Mesenchymal stem cell (in vitro differentiated cells and primary cell): ENCODE measurements around the gene PDS5B.
"Not testable (repeated sequence)": the region's sequence is repeated elsewhere in the genome, so short reads cannot be mapped to it uniquely, and the experiment has no call there.

Source experiments
- DNase-seq: peaks from one replicate; pipeline ENCODE4 v3.0.0-alpha.2; 2013
- H2AFZ ChIP-seq: one replicate; pipeline ENCODE4 v1.6.1; 2013; ENCODE audit warnings: low read depth, mild to moderate bottlenecking, control low read depth, inconsistent platforms, low read length, moderate library complexity
- H2AK5ac ChIP-seq: 2 replicates; pipeline ENCODE4 v1.6.1; 2013; ENCODE audit warnings: low read length, moderate library complexity, mild to moderate bottlenecking, inconsistent platforms; ENCODE audit not compliant: severe bottlenecking
- H2BK120ac ChIP-seq: one replicate; pipeline ENCODE4 v1.6.1; 2013; ENCODE audit warnings: low read depth, mild to moderate bottlenecking, inconsistent platforms, low read length, moderate library complexity
- H2BK12ac ChIP-seq, 2 experiments: one replicate each; pipeline ENCODE4 v1.6.1; 2013; ENCODE audit warnings: inconsistent platforms in 2 of 2, low read length in 2 of 2, mild to moderate bottlenecking in 2 of 2, moderate library complexity in 2 of 2, control low read depth in 1 of 2
- H2BK15ac ChIP-seq: one replicate; pipeline ENCODE4 v1.6.1; 2013; ENCODE audit warnings: mild to moderate bottlenecking, low read depth, inconsistent platforms; ENCODE audit not compliant: poor library complexity, severe bottlenecking
- H2BK5ac ChIP-seq: 2 replicates; pipeline ENCODE4 v1.6.1; 2013; ENCODE audit warnings: low read depth, mild to moderate bottlenecking, low read length, control low read depth, inconsistent platforms; ENCODE audit not compliant: poor library complexity, severe bottlenecking
- H3K14ac ChIP-seq, 2 experiments: one replicate each; pipeline ENCODE4 v1.6.1; 2013; ENCODE audit warnings: inconsistent platforms in 2 of 2, low read length in 2 of 2, control low read depth in 1 of 2, mild to moderate bottlenecking in 1 of 2, moderate library complexity in 1 of 2
- H3K18ac ChIP-seq, 2 experiments: one replicate each; pipeline ENCODE4 v1.6.1; 2013; ENCODE audit warnings: inconsistent platforms in 2 of 2, low read length in 2 of 2, control low read depth in 1 of 2, low read depth in 1 of 2, mild to moderate bottlenecking in 1 of 2
- H3K23ac ChIP-seq, 2 experiments: one replicate each; pipeline ENCODE4 v1.6.1; 2013; ENCODE audit warnings: inconsistent platforms in 2 of 2, low read length in 2 of 2, mild to moderate bottlenecking in 2 of 2, moderate library complexity in 2 of 2, control low read depth in 1 of 2
- H3K27ac ChIP-seq: 2 replicates; pipeline ENCODE4 v1.5.1; 2013; ENCODE audit warnings: mild to moderate bottlenecking, moderate library complexity, low read length, control low read depth, inconsistent platforms; ENCODE audit not compliant: poor library complexity, severe bottlenecking
- H3K27me3 ChIP-seq, 2 experiments: 2 replicates each; pipeline versions ENCODE4 v1.6.1 to v1.7.0; 2013; ENCODE audit warnings: low read length in 2 of 2, mild to moderate bottlenecking in 2 of 2, moderate library complexity in 2 of 2, control low read depth in 1 of 2, inconsistent platforms in 1 of 2; ENCODE audit not compliant: control insufficient read depth in 1 of 2, insufficient read depth in 1 of 2
- H3K36me3 ChIP-seq, 2 experiments: 2 replicates each; pipeline versions ENCODE4 v1.6.1 to v1.7.0; 2013; ENCODE audit warnings: low read length in 2 of 2, control low read depth in 1 of 2, inconsistent platforms in 1 of 2, low read depth in 1 of 2, mild to moderate bottlenecking in 1 of 2; ENCODE audit not compliant: insufficient read depth in 2 of 2, control insufficient read depth in 1 of 2
- H3K4ac ChIP-seq, 2 experiments: one replicate each; pipeline ENCODE4 v1.6.1; 2013; ENCODE audit warnings: inconsistent platforms in 2 of 2, low read length in 2 of 2, mild to moderate bottlenecking in 2 of 2, moderate library complexity in 2 of 2, control low read depth in 1 of 2, low read depth in 1 of 2
- H3K4me1 ChIP-seq: 2 replicates; pipeline ENCODE4 v1.6.1; 2013; ENCODE audit warnings: low read depth, low read length, control low read depth; ENCODE audit not compliant: control insufficient read depth, insufficient read depth
- H3K4me2 ChIP-seq: 2 replicates; pipeline ENCODE4 v1.6.1; 2013; ENCODE audit warnings: low read length, mild to moderate bottlenecking, inconsistent platforms; ENCODE audit not compliant: poor library complexity, severe bottlenecking
- H3K4me3 ChIP-seq, 2 experiments: 2 replicates each; pipeline versions ENCODE4 v1.5.1 to v1.7.0; 2013; ENCODE audit warnings: low read length in 2 of 2, mild to moderate bottlenecking in 2 of 2, control low read depth in 1 of 2, low read depth in 1 of 2; ENCODE audit not compliant: insufficient read depth in 1 of 2
- H3K79me1 ChIP-seq: replicated peaks from 2 replicates; pipeline ENCODE4 v1.6.1; 2013; ENCODE audit warnings: mild to moderate bottlenecking, control low read depth, low read length, inconsistent platforms; ENCODE audit not compliant: poor library complexity, severe bottlenecking
- H3K9ac ChIP-seq: 2 replicates; pipeline ENCODE4 v1.7.0; 2013; ENCODE audit warnings: mild to moderate bottlenecking, low read length, moderate library complexity
- H3K9me3 ChIP-seq: 2 replicates; pipeline ENCODE4 v1.7.0; 2013; ENCODE audit warnings: mild to moderate bottlenecking, low read length; ENCODE audit not compliant: control insufficient read depth
- H4K8ac ChIP-seq: one replicate; pipeline ENCODE4 v1.6.1; 2013; ENCODE audit warnings: inconsistent platforms, mild to moderate bottlenecking, low read length, moderate library complexity
- H4K91ac ChIP-seq: one replicate; pipeline ENCODE4 v1.6.1; 2013; ENCODE audit warnings: mild to moderate bottlenecking, low read length, inconsistent platforms
- WGBS: methylation state at CpG from one replicate; pipeline ENCODE4 v1.1.7; 2013; ENCODE audit warnings: mixed read lengths; 5-methylcytosine and 5-hydroxymethylcytosine counted together

The PDS5B gene

DNA sequence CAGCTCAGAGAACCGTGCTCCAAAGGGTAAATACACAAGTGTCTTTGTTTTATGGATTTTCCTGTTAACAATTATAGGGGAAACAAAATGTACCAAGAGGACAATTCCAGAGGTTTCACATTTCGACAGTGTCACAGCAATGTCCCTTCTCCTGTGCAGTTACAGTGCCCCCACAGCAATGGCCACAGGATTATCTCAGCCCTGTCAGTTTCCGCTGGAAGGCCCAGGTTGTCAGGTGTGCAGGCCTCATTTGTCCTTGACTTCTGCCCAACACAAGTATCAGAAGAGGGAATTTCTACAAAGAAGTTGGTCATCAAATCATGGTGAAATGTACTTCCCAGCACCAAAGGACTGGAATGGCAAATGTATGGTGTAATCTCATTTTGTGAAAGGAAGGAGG, 36.5 kb upstream of the PDS5B start:
- no peak overlapping the region for H3K23ac ChIP-seq
- H3K4me1 ChIP-seq = no peaks in the 10 kb centered on the region
- H3K9me3 ChIP-seq = no peaks in the 10 kb centered on the region
- no peak overlapping the region for H3K14ac ChIP-seq
- WGBS = 87% methylated on average over 3 of the region's 3 CpGs
- H4K8ac ChIP-seq = no peak overlapping the region
- H3K4ac ChIP-seq = no peak overlapping the region
- no peak overlapping the region for H3K4me2 ChIP-seq
- H3K18ac ChIP-seq = no peak overlapping the region
- no peaks in the 10 kb centered on the region for H3K27me3 ChIP-seq
- H3K9ac ChIP-seq = no peak overlapping the region
- no peaks in the 10 kb centered on the region for H3K79me1 ChIP-seq
- no peak overlapping the region for H2BK15ac ChIP-seq
- no peak overlapping the region for H3K27ac ChIP-seq
- no peak overlapping the region for H2AFZ ChIP-seq
- H2BK5ac ChIP-seq = no peak overlapping the region
- H2AK5ac ChIP-seq = no peak overlapping the region
- H2BK12ac ChIP-seq = no peak overlapping the region
- no peak overlapping the region for H2BK120ac ChIP-seq
- no peak overlapping the region for H4K91ac ChIP-seq
- no peak for DNase-seq
- no peak overlapping the region for H3K4me3 ChIP-seq
- no peaks in the 10 kb centered on the region for H3K36me3 ChIP-seq

DNA sequence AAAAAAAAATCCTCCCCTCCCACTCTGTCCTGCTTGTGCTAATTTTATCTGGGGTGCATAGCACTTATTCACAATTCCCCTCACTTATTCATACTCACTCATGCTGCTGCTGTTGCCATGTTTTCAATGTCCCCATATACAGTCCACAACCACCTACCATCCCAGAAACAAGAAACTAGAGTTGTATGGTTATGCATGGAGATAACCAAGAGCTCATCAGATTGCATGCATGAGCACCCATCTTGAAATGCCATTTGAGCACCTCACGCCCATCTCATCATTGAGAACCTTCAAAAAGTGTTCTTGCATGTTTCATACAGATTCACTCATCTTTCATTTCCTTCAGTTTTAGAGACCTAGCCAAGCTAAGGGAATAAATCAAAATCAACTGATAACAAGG, 32.5 kb upstream of the PDS5B start:
- no peaks in the 10 kb centered on the region for H3K27me3 ChIP-seq
- H3K4ac ChIP-seq = no peak overlapping the region
- no peak overlapping the region for H4K91ac ChIP-seq
- H2BK120ac ChIP-seq = no peak overlapping the region
- WGBS = 58% methylated on average over 1 of the region's 1 CpG
- no peaks in the 10 kb centered on the region for H3K9me3 ChIP-seq
- no peak overlapping the region for H3K23ac ChIP-seq
- no peaks in the 10 kb centered on the region for H3K4me1 ChIP-seq
- H2BK12ac ChIP-seq = no peak overlapping the region
- no peak overlapping the region for H3K4me3 ChIP-seq
- no peak overlapping the region for H2BK5ac ChIP-seq
- no peak overlapping the region for H4K8ac ChIP-seq
- H3K27ac ChIP-seq = no peak overlapping the region
- no peaks in the 10 kb centered on the region for H3K36me3 ChIP-seq
- no peak overlapping the region for H2BK15ac ChIP-seq
- no peak for DNase-seq
- no peak overlapping the region for H3K18ac ChIP-seq
- H3K14ac ChIP-seq = no peak overlapping the region
- H3K79me1 ChIP-seq = no peaks in the 10 kb centered on the region
- H2AFZ ChIP-seq = no peak overlapping the region
- no peak overlapping the region for H2AK5ac ChIP-seq
- H3K4me2 ChIP-seq = no peak overlapping the region
- H3K9ac ChIP-seq = no peak overlapping the region

DNA sequence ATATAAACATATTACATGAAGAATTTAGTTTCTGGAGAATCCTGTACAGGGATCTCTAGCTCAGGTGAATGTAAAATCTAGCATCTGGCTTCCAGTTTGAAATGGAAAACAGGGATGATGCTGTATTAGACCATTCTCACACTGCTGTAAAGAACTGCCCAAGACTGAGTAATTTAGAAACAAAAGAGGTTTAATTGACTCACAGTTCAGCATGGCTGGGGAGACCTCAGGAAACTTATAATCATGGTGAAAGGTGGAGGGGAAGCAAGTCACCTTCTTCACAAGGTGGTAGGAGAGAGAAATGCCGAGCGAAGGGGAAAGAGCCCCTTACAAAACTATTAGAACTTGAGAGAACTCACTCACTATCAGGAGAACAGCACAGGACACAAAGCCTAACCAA, 30.6 kb upstream of the PDS5B start:
- Histone ChIP-seq H2BK15ac (no peak overlapping the region), H3K4ac (no peak overlapping the region), H3K23ac (no peak overlapping the region), H2BK5ac (no peak overlapping the region), H3K4me1 (no peaks in the 10 kb centered on the region), H2AK5ac (no peak overlapping the region), H2BK120ac (no peak overlapping the region), H3K4me2 (no peak overlapping the region), H3K36me3 (no peaks in the 10 kb centered on the region), H3K27ac (no peak overlapping the region), H2BK12ac (no peak overlapping the region), H4K91ac (no peak overlapping the region), H3K4me3 (no peak overlapping the region), H2AFZ (no peak overlapping the region), H3K27me3 (no peaks in the 10 kb centered on the region), H3K9ac (no peak overlapping the region), H3K9me3 (no peaks in the 10 kb centered on the region), H4K8ac (no peak overlapping the region), H3K79me1 (no peaks in the 10 kb centered on the region), H3K14ac (no peak overlapping the region), H3K18ac (no peak overlapping the region)
- no CpG with 5 or more reads among the region's 2 CpGs for WGBS
- DNase-seq = no peak

DNA sequence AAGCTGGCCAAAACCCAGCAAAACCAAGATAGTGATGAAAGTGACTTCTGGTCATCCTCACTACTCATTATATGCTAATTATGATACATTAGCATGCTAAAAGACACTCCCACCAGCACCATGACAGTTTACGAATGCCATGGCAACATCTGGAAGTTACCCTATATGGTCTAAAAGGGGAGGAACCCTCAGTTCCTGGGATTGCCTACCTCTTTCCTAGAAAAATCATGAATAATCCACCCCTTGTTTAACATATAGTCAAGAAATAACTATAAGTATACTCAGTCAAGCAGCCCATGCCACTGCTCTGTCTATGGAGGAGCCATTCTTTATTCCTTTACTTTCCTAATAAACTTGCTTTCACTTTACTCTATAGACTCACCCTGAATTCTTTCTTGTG, 25.4 kb upstream of the PDS5B start:
- not testable (repeated sequence) for H3K23ac ChIP-seq, H2AFZ ChIP-seq, H3K36me3 ChIP-seq, H3K4me3 ChIP-seq, H3K79me1 ChIP-seq, H3K4ac ChIP-seq, H2BK5ac ChIP-seq, H2BK12ac ChIP-seq, H2BK15ac ChIP-seq, H3K4me2 ChIP-seq, H3K27ac ChIP-seq, H3K4me1 ChIP-seq, H4K8ac ChIP-seq, H2BK120ac ChIP-seq, H3K18ac ChIP-seq, DNase-seq, H2AK5ac ChIP-seq, H3K27me3 ChIP-seq, H3K9me3 ChIP-seq, H3K9ac ChIP-seq, H3K14ac ChIP-seq, H4K91ac ChIP-seq
- WGBS = 100% methylated on average over 1 of the region's 1 CpG
